ENCODE data around the gene SMIM29.

Gene SMIM29

DNA sequence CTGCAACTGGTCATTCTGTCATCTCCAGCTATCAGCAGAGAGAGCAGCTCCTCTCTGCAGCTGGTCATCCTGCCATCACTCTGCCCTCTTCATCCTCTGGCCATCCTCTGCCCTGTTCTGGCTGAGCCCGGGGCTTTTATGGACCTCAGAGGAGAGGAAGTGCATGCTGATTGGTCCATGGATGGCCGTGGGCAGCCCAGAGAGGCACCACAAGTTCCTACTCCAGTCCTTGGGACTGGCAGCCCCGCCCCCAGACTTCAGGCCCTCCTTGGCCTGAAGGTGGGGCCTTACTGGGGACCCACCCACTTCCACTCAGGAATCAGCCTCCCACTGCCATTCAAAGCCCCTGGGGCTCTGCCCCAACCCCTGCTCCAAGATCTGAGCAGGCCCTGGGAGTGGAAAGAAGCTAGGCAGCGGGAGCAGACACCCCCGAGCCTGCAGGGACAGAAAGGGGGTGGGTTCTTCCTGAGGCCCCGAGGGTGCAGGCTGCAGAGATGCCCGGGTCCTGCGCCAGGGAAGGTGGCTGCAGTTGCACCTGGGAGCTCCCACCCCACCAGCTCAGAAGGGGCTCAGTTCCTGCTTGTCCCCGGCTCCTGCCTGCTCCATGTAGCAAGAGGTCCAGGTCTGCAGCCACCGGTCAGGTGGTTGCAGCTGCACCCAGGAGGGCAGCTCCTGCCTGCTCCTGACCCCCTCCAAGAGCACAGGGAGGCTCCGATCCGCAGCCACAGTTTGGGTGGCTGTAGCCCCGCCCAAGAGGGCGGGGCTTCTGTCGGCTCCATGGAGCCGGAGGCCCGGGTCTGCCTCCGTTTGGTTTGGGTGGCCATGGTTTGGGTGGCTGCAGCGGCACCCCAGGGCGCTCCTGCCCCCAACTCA lies 46.2 kb downstream of the SMIM29 start:
- H3K4me3 ChIP-seq (ENCODE audit: low read length) = no peak overlapping the region
- TF ChIP-seq, protein P1, sequence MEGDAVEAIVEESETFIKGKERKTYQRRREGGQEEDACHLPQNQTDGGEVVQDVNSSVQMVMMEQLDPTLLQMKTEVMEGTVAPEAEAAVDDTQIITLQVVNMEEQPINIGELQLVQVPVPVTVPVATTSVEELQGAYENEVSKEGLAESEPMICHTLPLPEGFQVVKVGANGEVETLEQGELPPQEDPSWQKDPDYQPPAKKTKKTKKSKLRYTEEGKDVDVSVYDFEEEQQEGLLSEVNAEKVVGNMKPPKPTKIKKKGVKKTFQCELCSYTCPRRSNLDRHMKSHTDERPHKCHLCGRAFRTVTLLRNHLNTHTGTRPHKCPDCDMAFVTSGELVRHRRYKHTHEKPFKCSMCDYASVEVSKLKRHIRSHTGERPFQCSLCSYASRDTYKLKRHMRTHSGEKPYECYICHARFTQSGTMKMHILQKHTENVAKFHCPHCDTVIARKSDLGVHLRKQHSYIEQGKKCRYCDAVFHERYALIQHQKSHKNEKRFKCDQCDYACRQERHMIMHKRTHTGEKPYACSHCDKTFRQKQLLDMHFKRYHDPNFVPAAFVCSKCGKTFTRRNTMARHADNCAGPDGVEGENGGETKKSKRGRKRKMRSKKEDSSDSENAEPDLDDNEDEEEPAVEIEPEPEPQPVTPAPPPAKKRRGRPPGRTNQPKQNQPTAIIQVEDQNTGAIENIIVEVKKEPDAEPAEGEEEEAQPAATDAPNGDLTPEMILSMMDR (conservative IDR thresholded peaks at IDR 0.05; ENCODE audit: low read depth, low read length) = no peak
- DNase-seq (ENCODE audit: low read depth) = no peak

DNA sequence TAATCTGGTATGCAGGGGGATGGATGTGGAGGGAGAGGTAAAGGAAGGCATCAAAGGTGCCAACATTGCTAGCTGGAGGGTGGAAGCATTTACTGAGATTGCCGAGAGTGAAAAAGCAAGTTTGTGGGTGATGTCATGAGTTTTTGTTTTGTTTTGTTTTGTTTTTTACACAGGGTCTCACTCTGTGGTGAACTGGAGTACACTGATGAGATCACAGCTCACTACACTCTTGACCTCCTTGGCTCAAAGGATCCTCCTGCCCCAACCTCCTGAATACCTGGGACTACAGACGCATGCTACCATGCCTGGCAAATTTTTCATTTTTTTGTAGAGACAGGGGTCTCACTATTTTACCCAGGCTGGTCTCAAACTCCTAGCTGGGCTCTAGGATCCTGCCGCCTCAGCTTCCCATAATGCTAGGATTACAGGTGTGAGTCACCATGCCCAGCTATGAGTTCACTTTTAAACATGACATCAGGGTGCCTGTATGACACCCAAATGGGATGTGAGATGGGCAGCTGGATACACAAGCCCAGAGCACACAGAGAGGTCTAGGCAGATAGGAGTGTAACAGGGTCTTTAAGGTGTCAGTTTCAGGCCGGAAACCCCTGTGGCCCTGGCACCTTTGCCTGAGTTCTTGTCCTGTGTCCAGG lies 47.2 kb downstream of the SMIM29 start:
- H3K4me3 ChIP-seq (ENCODE audit: low read length) = no peak overlapping the region
- no peak for DNase-seq (ENCODE audit: low read depth)
- TF ChIP-seq, protein P1 (conservative IDR thresholded peaks at IDR 0.05; ENCODE audit: low read depth, low read length) = no peak

DNA sequence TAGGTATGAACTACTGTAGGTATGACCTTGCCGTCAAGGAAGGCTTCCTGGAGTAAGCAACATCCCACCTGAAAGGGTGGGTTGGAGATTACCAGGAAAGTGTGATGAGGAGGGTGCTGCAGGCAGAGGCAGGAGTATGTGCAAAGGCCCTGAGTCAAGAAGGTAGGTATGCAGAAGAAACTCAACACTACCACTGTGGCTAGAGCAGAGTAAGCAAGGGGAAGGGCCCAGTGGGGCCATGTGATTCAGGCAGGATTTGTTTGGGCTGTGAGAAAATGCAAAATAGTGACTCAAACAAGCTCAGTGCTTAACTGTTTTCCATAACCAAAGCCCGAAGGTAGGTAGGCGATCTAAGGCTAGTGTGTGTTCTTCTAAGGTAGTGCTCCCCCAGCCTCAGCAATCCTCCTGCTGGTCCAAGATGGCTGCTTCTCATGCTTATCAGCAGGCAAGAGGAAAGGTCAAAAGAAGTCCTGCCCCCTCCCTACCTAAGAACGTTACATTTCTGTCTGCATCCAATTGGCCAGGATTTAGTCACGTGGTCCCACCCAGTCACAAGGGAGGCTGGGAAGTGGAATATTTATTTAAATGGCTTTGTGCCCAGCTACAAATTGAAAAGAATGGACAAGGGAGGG lies 48.4 kb downstream of the SMIM29 start:
- TF ChIP-seq, protein P1 (conservative IDR thresholded peaks at IDR 0.05; ENCODE audit: low read depth, low read length) = no peak
- no peak for DNase-seq (ENCODE audit: low read depth)
- H3K4me3 ChIP-seq (ENCODE audit: low read length) = no peak overlapping the region

DNA sequence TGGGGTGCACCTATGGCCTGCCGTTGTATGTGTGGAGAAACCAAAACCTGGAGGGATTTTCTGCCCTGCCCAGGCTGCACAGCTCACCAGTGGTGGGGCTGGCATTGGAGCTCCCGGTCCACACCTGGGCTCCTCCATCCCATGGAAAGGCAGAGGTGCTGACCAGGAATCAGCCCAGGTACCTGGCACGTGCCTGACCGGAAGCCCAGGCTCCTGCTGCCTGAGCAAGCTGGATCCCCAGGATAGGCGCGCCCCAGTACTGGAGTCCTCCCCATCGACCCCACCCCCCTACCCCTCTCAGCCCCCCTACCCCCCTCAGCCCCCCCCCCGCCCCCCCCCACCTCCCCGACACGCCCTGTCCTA lies 52.0 kb downstream of the SMIM29 start:
- peak overlapping the region; percentile 46 for H3K4me3 ChIP-seq (ENCODE audit: low read length)
- no peak for DNase-seq (ENCODE audit: low read depth)
- TF ChIP-seq, protein P1 (conservative IDR thresholded peaks at IDR 0.05; ENCODE audit: low read depth, low read length) = no peak

All from retinal pigment epithelial cell (primary cell).